HCT116 (cell line): ENCODE data around the gene SDCCAG8. TPM values are rescaled to one million over a fixed set of nuclear protein-coding genes. Genes with fewer than 3 reads are reported as not detected.

ENCODE experiments used
- ATAC-seq: fragments of 200-7000 bp; cut with Tn5 transposase; 2 replicates; pipeline ENCODE4 v1.9.1; 2020; ENCODE audit warnings: mild to moderate bottlenecking, moderate library complexity
- BruUV-seq: library from RNA; stranded (reverse); fragments of 400-500 nt; replicated peaks from 2 replicates; lab custom pipeline; 2021; lab: Mats Ljungman, UMichigan
- CTCF ChIA-PET: fragments of 300-600 bp; sonication (Branson Sonifier 250); formaldehyde crosslinking; loops from one replicate; lab custom pipeline; 2021; ENCODE audit warnings: antibody characterized with exemption; lab: Charles Lee
- POLR2A ChIA-PET: fragments of 300-600, 350-600 bp; sonication (Branson Sonifier 250); formaldehyde crosslinking; loops from one replicate; lab custom pipeline; 2021; ENCODE audit warnings: antibody characterized with exemption; lab: Charles Lee
- RAD21 ChIA-PET, 2 experiments: fragments of 300-600 bp; sonication (Branson Sonifier 250); formaldehyde crosslinking; loops; one replicate each; lab custom pipeline; 2023; ENCODE audit warnings: low total read pairs in 2 of 2; ENCODE audit not compliant: uncharacterized antibody in 2 of 2, unreplicated experiment in 2 of 2, low non-redundant PET in 1 of 2; lab: Charles Lee
- DNase-seq: peaks from one replicate; pipeline ENCODE4 v3.0.0-alpha.2; 2010; ENCODE audit warnings: low read depth, low spot score
- H2AFZ ChIP-seq: fragments of 200-600 bp; shearing (Covaris generic), sonication (generic); 2 replicates; pipeline ENCODE4 v1.6.1; 2017; ENCODE audit warnings: low read depth, mixed run types, mixed read lengths, antibody characterized with exemption, low read length; ENCODE audit not compliant: poor library complexity, severe bottlenecking
- H3K27ac ChIP-seq: 2 replicates; pipeline ENCODE4 v1.5.1; 2012; ENCODE audit warnings: low read depth, low read length
- H3K27me3 ChIP-seq: fragments of 200-600 bp; sonication (generic); 2 replicates; pipeline ENCODE4 v1.6.1; 2016; ENCODE audit warnings: mixed run types, low read length, mixed read lengths; ENCODE audit not compliant: insufficient read depth
- H3K36me3 ChIP-seq, 2 experiments: fragments of 200-500 bp in 1 of 2; fragments of 200-600 bp in 1 of 2; sonication (Bioruptor generic) in 1 of 2; sonication (generic) in 1 of 2; 2 replicates each; pipeline versions ENCODE4 v1.5.1 to v1.6.1; 2014 to 2016; ENCODE audit warnings: low read length in 2 of 2, inconsistent platforms in 1 of 2, mixed read lengths in 1 of 2, mixed run types in 1 of 2; ENCODE audit not compliant: insufficient read depth in 2 of 2, control insufficient read depth in 1 of 2
- H3K4me1 ChIP-seq, 2 experiments: fragments of 200-600 bp in 1 of 2; sonication (generic) in 1 of 2; 2 replicates each; pipeline versions ENCODE4 v1.5.1 to v1.6.1; 2012 to 2017; ENCODE audit warnings: low read length in 2 of 2, inconsistent platforms in 1 of 2, mild to moderate bottlenecking in 1 of 2, mixed read lengths in 1 of 2, mixed run types in 1 of 2, moderate library complexity in 1 of 2; ENCODE audit not compliant: insufficient read depth in 2 of 2, control insufficient read depth in 1 of 2
- H3K4me2 ChIP-seq: fragments of 200-600 bp; sonication (generic); 2 replicates; pipeline ENCODE4 v1.6.1; 2017; ENCODE audit warnings: mixed run types, low read length, mixed read lengths
- H3K4me3 ChIP-seq, 2 experiments: fragments of 200-600 bp in 1 of 2; sonication (generic) in 1 of 2; replicated peaks in 1 of 2; 2 replicates each; pipeline ENCODE4 v1.5.1; 2011 to 2016; ENCODE audit warnings: low read length in 2 of 2, control low read depth in 1 of 2, low read depth in 1 of 2, mild to moderate bottlenecking in 1 of 2, mixed read lengths in 1 of 2, mixed run types in 1 of 2
- H3K79me2 ChIP-seq: fragments of 200-600 bp; sonication (generic); 2 replicates; pipeline ENCODE4 v1.6.1; 2017; ENCODE audit warnings: mild to moderate bottlenecking, mixed run types, low read length, moderate library complexity, mixed read lengths; ENCODE audit not compliant: insufficient read depth
- H3K9ac ChIP-seq: fragments of 200-600 bp; sonication (generic); 2 replicates; pipeline ENCODE4 v1.6.1; 2016; ENCODE audit warnings: low read length, mixed read lengths
- H3K9me2 ChIP-seq: fragments of 200-600 bp; sonication (generic), shearing (Covaris generic); 2 replicates; pipeline ENCODE4 v1.6.1; 2017; ENCODE audit warnings: mixed run types, mild to moderate bottlenecking, moderate library complexity; ENCODE audit not compliant: insufficient read depth
- H3K9me3 ChIP-seq, 2 experiments: fragments of 200-500 bp in 1 of 2; fragments of 200-600 bp in 1 of 2; sonication (Bioruptor generic) in 1 of 2; sonication (generic) in 1 of 2; 2 replicates each; pipeline ENCODE4 v1.6.1; 2014 to 2017; ENCODE audit warnings: low read length in 2 of 2, mixed read lengths in 2 of 2, inconsistent platforms in 1 of 2, low read depth in 1 of 2, mild to moderate bottlenecking in 1 of 2, mixed run types in 1 of 2, moderate library complexity in 1 of 2; ENCODE audit not compliant: control insufficient read depth in 1 of 2, insufficient read depth in 1 of 2
- H4K20me1 ChIP-seq: fragments of 200-600 bp; sonication (generic), shearing (Covaris generic); 2 replicates; pipeline ENCODE4 v1.6.1; 2017; ENCODE audit warnings: mixed run types, mild to moderate bottlenecking, moderate library complexity; ENCODE audit not compliant: insufficient read depth
- CBX3 ChIP-seq: IDR thresholded peaks from 2 replicates; pipeline ENCODE4 v1.6.1; 2012; ENCODE audit warnings: low read depth
- EGR1 ChIP-seq: IDR thresholded peaks from 2 replicates; pipeline ENCODE4 v1.6.1; 2012; ENCODE audit warnings: low read depth
- ELF1 ChIP-seq: IDR thresholded peaks from 2 replicates; pipeline ENCODE4 v1.6.1; 2012; ENCODE audit warnings: low read depth, borderline replicate concordance
- EZH2 ChIP-seq: fragments of 200-600 bp; sonication (generic); IDR thresholded peaks from 2 replicates; pipeline ENCODE4 v1.6.1; 2017; ENCODE audit warnings: antibody characterized with exemption, mixed run types
- SP1 ChIP-seq: IDR thresholded peaks from 2 replicates; pipeline ENCODE4 v1.6.1; 2012; ENCODE audit warnings: low read depth
- YY1 ChIP-seq: IDR thresholded peaks from 2 replicates; pipeline ENCODE4 v1.6.1; 2011; ENCODE audit warnings: low read length, low read depth, moderate library complexity, mild to moderate bottlenecking; ENCODE audit not compliant: insufficient replicate concordance; ENCODE audit errors: extremely low read depth
- ZNF274 ChIP-seq: fragments of 200-500 bp; sonication (Bioruptor generic); IDR thresholded peaks from 2 replicates; pipeline ENCODE4 v1.6.1; 2014; ENCODE audit warnings: mild to moderate bottlenecking, low read depth, low read length, inconsistent platforms
- intact Hi-C: fragments of 100-400 bp; cut with micrococcal nuclease; formaldehyde crosslinking; loops from 2 replicates; pipeline ENCODE4 v1.10.0; 2022
- total RNA-seq: library from RNA; stranded (reverse); gene quantifications from one replicate; pipeline ENCODE4 v1.2.1, GENCODE V29; 2021; ENCODE audit not compliant: unreplicated experiment
- TF ChIP-seq, protein P1 (sequence below), 3 experiments: fragments of 200-600 bp in 1 of 3; sonication (generic) in 1 of 3; IDR thresholded peaks in 2 of 3; conservative IDR thresholded peaks in 1 of 3; 2 replicates each; pipeline ENCODE4 v1.5.1; 2012 to 2017; ENCODE audit warnings: low read depth in 2 of 3, low read length in 2 of 3, antibody characterized with exemption in 1 of 3, borderline replicate concordance in 1 of 3, control low read depth in 1 of 3, mild to moderate bottlenecking in 1 of 3, mixed read lengths in 1 of 3, mixed run types in 1 of 3, moderate library complexity in 1 of 3; ENCODE audit not compliant: insufficient read depth in 1 of 3
- TF ChIP-seq, protein P2 (sequence below): IDR thresholded peaks from 2 replicates; pipeline ENCODE4 v1.6.1; 2012
- TF ChIP-seq, protein P3 (sequence below): IDR thresholded peaks from 2 replicates; pipeline ENCODE4 v1.6.1; 2012; ENCODE audit warnings: low read depth

The SDCCAG8 gene
- total RNA-seq, 1 experiment from 2014 or later: 38.2 TPM

DNA sequence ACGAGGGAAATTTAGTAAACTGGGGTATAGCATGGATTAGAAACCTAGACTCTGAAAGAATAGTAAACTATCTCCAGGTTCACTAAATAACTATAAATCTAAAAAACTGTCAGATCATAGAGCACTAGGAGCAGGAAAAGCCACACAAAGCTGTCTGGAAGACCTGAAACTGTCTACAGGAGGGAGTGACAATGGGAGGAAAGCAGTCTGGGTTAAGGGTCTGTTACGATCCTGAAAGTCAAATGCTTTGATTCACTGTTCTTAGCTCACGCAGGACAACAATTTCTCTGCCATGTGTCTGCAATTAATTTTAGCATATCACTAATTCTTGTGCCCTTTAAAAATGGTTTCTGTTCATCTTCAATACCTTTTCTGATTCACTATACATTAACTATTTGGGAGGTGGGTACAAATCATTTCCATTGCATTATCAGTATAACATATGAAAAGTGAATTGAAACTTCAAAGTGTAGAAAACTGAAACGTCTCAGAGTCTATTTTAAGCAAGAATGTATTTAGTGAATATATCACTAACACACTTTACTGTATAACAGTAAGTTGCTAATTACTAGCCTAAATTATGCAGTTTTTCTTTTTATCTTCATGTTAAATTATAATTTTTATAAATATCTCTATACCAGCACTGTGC lies 19.1 kb upstream of the SDCCAG8 start:
- Histone ChIP-seq H3K27ac (no peak overlapping the region), H3K4me1 (no peaks in the 10 kb centered on the region), H3K4me2 (no peak overlapping the region), H2AFZ (no peak overlapping the region), H3K4me3 (no peak overlapping the region), H3K9me2 (no peaks in the 10 kb centered on the region), H3K27me3 (no peaks in the 10 kb centered on the region), H3K9me3 (peaks cover 5 to 12% of the 10 kb centered on the region in 2 experiments; a peak in 3 of 4 replicates), H3K79me2 (peaks cover 85% of the 10 kb centered on the region), H3K9ac (no peak overlapping the region), H4K20me1 (no peaks in the 10 kb centered on the region), H3K36me3 (no peaks in the 10 kb centered on the region)
- ChIA-PET CTCF (no interaction called here), RAD21 (no interaction called here), POLR2A (no interaction called here)
- ATAC-seq (no peak), DNase-seq (no peak)
- no TSS peak for BruUV-seq
- TF ChIP-seq, protein P1, sequence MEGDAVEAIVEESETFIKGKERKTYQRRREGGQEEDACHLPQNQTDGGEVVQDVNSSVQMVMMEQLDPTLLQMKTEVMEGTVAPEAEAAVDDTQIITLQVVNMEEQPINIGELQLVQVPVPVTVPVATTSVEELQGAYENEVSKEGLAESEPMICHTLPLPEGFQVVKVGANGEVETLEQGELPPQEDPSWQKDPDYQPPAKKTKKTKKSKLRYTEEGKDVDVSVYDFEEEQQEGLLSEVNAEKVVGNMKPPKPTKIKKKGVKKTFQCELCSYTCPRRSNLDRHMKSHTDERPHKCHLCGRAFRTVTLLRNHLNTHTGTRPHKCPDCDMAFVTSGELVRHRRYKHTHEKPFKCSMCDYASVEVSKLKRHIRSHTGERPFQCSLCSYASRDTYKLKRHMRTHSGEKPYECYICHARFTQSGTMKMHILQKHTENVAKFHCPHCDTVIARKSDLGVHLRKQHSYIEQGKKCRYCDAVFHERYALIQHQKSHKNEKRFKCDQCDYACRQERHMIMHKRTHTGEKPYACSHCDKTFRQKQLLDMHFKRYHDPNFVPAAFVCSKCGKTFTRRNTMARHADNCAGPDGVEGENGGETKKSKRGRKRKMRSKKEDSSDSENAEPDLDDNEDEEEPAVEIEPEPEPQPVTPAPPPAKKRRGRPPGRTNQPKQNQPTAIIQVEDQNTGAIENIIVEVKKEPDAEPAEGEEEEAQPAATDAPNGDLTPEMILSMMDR (IDR thresholded peaks at IDR 0.05 in 2 of 3, conservative IDR thresholded peaks at IDR 0.05 in 1 of 3; ENCODE audit: borderline replicate concordance in 1 of 3, insufficient read depth in 1 of 3, low read depth in 2 of 3, low read length in 2 of 3): no peak
- no peak for TF ChIP-seq YY1
- TF ChIP-seq CBX3: no peak
- no peak for TF ChIP-seq EGR1
- TF ChIP-seq ELF1: no peak
- TF ChIP-seq SP1: no peak
- TF ChIP-seq EZH2: no peak
- TF ChIP-seq ZNF274: no peak
- TF ChIP-seq, protein P2, sequence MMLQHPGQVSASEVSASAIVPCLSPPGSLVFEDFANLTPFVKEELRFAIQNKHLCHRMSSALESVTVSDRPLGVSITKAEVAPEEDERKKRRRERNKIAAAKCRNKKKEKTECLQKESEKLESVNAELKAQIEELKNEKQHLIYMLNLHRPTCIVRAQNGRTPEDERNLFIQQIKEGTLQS: no peak
- TF ChIP-seq, protein P3, sequence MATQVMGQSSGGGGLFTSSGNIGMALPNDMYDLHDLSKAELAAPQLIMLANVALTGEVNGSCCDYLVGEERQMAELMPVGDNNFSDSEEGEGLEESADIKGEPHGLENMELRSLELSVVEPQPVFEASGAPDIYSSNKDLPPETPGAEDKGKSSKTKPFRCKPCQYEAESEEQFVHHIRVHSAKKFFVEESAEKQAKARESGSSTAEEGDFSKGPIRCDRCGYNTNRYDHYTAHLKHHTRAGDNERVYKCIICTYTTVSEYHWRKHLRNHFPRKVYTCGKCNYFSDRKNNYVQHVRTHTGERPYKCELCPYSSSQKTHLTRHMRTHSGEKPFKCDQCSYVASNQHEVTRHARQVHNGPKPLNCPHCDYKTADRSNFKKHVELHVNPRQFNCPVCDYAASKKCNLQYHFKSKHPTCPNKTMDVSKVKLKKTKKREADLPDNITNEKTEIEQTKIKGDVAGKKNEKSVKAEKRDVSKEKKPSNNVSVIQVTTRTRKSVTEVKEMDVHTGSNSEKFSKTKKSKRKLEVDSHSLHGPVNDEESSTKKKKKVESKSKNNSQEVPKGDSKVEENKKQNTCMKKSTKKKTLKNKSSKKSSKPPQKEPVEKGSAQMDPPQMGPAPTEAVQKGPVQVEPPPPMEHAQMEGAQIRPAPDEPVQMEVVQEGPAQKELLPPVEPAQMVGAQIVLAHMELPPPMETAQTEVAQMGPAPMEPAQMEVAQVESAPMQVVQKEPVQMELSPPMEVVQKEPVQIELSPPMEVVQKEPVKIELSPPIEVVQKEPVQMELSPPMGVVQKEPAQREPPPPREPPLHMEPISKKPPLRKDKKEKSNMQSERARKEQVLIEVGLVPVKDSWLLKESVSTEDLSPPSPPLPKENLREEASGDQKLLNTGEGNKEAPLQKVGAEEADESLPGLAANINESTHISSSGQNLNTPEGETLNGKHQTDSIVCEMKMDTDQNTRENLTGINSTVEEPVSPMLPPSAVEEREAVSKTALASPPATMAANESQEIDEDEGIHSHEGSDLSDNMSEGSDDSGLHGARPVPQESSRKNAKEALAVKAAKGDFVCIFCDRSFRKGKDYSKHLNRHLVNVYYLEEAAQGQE: no peak
- intact Hi-C loops: no loop called here
